ENCODE data around the gene UBE2R2. TPM values are rescaled to one million over a fixed set of nuclear protein-coding genes. Genes with fewer than 3 reads are reported as not detected.
"Not testable (repeated sequence)": the region's sequence is repeated elsewhere in the genome, so short reads cannot be mapped to it uniquely, and the experiment has no call there.

UBE2R2 gene
- total RNA-seq (13.6 TPM), polyA plus RNA-seq (30.1 TPM)
- long read RNA-seq, donor 1, full-length matches to known transcripts, result 1 of 1 reads
- long read RNA-seq, donor 1, partial matches to known transcripts, result 0 of 1 reads
- long read RNA-seq, donor 1, other reads (novel, unspliced or antisense), result 0 of 1 reads
- long read RNA-seq, donor 2, result 0 reads
- long read RNA-seq, donor 3, full-length matches to known transcripts, result 34 of 34 reads
- long read RNA-seq, donor 3, partial matches to known transcripts, result 0 of 34 reads
- long read RNA-seq, donor 3, other reads (novel, unspliced or antisense), result 0 of 34 reads
- long read RNA-seq, donor 4, full-length matches to known transcripts, result 7 of 63 reads
- long read RNA-seq, donor 4, partial matches to known transcripts, result 56 of 63 reads
- long read RNA-seq, donor 4, other reads (novel, unspliced or antisense), result 0 of 63 reads
- long read RNA-seq, donor 5, full-length matches to known transcripts, result 29 of 42 reads
- long read RNA-seq, donor 5, partial matches to known transcripts, result 13 of 42 reads
- long read RNA-seq, donor 5, other reads (novel, unspliced or antisense), result 0 of 42 reads
- long read RNA-seq, donor 6, full-length matches to known transcripts, result 35 of 35 reads
- long read RNA-seq, donor 6, partial matches to known transcripts, result 0 of 35 reads
- long read RNA-seq, donor 6, other reads (novel, unspliced or antisense), result 0 of 35 reads
- long read RNA-seq, donor 7, full-length matches to known transcripts, result 18 of 140 reads
- long read RNA-seq, donor 7, partial matches to known transcripts, result 122 of 140 reads
- long read RNA-seq, donor 7, other reads (novel, unspliced or antisense), result 0 of 140 reads
- long read RNA-seq, donor 8, full-length matches to known transcripts, result 8 of 41 reads
- long read RNA-seq, donor 8, partial matches to known transcripts, result 33 of 41 reads
- long read RNA-seq, donor 8, other reads (novel, unspliced or antisense), result 0 of 41 reads
- long read RNA-seq, donor 9, full-length matches to known transcripts, result 18 of 62 reads
- long read RNA-seq, donor 9, partial matches to known transcripts, result 44 of 62 reads
- long read RNA-seq, donor 9, other reads (novel, unspliced or antisense), result 0 of 62 reads
- long read RNA-seq, donor 10, full-length matches to known transcripts, result 20 of 83 reads
- long read RNA-seq, donor 10, partial matches to known transcripts, result 63 of 83 reads
- long read RNA-seq, donor 10, other reads (novel, unspliced or antisense), result 0 of 83 reads

- no peaks in the 10 kb centered on the region for H3K9me3 ChIP-seq (ENCODE audit: control insufficient read depth in 2 of 2, insufficient read depth in 1 of 2, low read length in 1 of 2)
- H3K36me3 ChIP-seq (ENCODE audit: control insufficient read depth in 2 of 2, insufficient read depth in 2 of 2, low read length in 1 of 2), result no peaks in the 10 kb centered on the region
- DNase-seq (ENCODE audit: low read depth in 6 of 9, low spot score in 9 of 9), result peak; percentile 87 to 98 (median 95)
- H3K27ac ChIP-seq (ENCODE audit: low read depth in 1 of 2, low read length in 1 of 2), result peak within 1 kb of the TSS; percentile 96
- peak within 1 kb of the TSS; percentile 88 to 99 for H3K4me3 ChIP-seq (ENCODE audit: low read length in 2 of 2)
- H3K27me3 ChIP-seq (ENCODE audit: control insufficient read depth in 2 of 2, insufficient read depth in 1 of 2, low read length in 1 of 2), result no peaks in the 10 kb centered on the region
- WGBS, result 3% methylated on average over 65 of the region's 66 CpGs
- peaks cover 4 to 24% of the 10 kb centered on the region in 2 donors for H3K4me1 ChIP-seq (ENCODE audit: control insufficient read depth in 2 of 2, insufficient read depth in 2 of 2, low read length in 2 of 2)
These were observed at the start of gene UBE2R2 for GRCh38 chr9:33816327-33817252. Gene UBE2R2, plus strand, starts transcription at chr9:33817160. Its CDS starts 598 bp downstream, at chr9:33817758.

DNA sequence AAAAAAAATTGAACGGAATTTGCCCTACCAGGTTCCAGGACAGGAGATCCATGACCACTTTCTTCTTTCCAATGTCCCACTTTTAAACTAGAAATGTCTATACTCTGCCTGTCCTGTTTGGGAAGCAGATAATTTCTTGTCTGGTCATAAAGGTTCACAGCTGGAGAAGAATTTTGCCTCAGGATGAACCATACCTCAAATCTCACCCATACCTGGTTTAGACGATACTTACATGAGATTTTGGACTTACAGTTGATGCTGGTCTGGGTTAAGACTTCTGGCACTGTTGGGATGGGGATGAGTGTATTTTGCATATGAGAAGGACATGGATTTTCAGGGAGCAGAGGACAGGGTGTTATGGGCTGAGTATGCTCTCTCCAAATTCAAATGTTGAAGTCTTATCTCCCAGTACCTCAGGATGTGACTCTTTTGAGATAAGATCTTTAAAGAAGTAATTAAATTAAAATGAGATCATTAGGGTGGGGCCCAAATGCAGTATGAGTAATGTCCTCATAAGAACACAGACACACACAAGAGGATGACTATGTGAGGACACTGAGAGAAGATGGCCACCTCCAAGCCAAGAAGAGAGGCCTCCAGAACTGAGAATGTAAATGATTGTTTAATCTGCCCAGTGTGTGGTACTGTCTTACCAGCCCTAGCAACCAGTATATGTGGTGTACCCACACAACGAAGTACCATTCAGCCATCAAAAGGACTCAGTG is 46.6 kb upstream of the UBE2R2 start:
- H3K36me3 ChIP-seq (ENCODE audit: control insufficient read depth in 2 of 2, insufficient read depth in 2 of 2, low read length in 1 of 2); H3K27ac ChIP-seq (ENCODE audit: low read depth in 1 of 2, low read length in 1 of 2); H3K9me3 ChIP-seq (ENCODE audit: control insufficient read depth in 2 of 2, insufficient read depth in 1 of 2, low read length in 1 of 2); H3K27me3 ChIP-seq (ENCODE audit: control insufficient read depth in 2 of 2, insufficient read depth in 1 of 2, low read length in 1 of 2); H3K4me1 ChIP-seq (ENCODE audit: control insufficient read depth in 2 of 2, insufficient read depth in 2 of 2, low read length in 2 of 2); H3K4me3 ChIP-seq (ENCODE audit: low read length in 2 of 2); DNase-seq (ENCODE audit: low read depth in 6 of 9, low spot score in 9 of 9): not testable (repeated sequence)
- WGBS, result 96% methylated on average over 3 of the region's 3 CpGs

GRCh38 chr9:33773135-33773534 is 43.8 kb upstream of the UBE2R2 start:
- not testable (repeated sequence) for H3K36me3 ChIP-seq (ENCODE audit: control insufficient read depth in 2 of 2, insufficient read depth in 2 of 2, low read length in 1 of 2); H3K4me1 ChIP-seq (ENCODE audit: control insufficient read depth in 2 of 2, insufficient read depth in 2 of 2, low read length in 2 of 2); H3K4me3 ChIP-seq (ENCODE audit: low read length in 2 of 2); H3K27ac ChIP-seq (ENCODE audit: low read depth in 1 of 2, low read length in 1 of 2); H3K9me3 ChIP-seq (ENCODE audit: control insufficient read depth in 2 of 2, insufficient read depth in 1 of 2, low read length in 1 of 2); H3K27me3 ChIP-seq (ENCODE audit: control insufficient read depth in 2 of 2, insufficient read depth in 1 of 2, low read length in 1 of 2); DNase-seq (ENCODE audit: low read depth in 6 of 9, low spot score in 9 of 9)

- H3K27ac ChIP-seq (ENCODE audit: low read depth in 1 of 2, low read length in 1 of 2); H3K9me3 ChIP-seq (ENCODE audit: control insufficient read depth in 2 of 2, insufficient read depth in 1 of 2, low read length in 1 of 2); H3K27me3 ChIP-seq (ENCODE audit: control insufficient read depth in 2 of 2, insufficient read depth in 1 of 2, low read length in 1 of 2); H3K4me1 ChIP-seq (ENCODE audit: control insufficient read depth in 2 of 2, insufficient read depth in 2 of 2, low read length in 2 of 2); H3K36me3 ChIP-seq (ENCODE audit: control insufficient read depth in 2 of 2, insufficient read depth in 2 of 2, low read length in 1 of 2); H3K4me3 ChIP-seq (ENCODE audit: low read length in 2 of 2); DNase-seq (ENCODE audit: low read depth in 6 of 9, low spot score in 9 of 9): not testable (repeated sequence)
- WGBS, result 92% methylated on average over 5 of the region's 5 CpGs
These were observed 42.8 kb upstream of the UBE2R2 start for GRCh38 chr9:33774074-33774659.

GRCh38 chr9:33776578-33776977 is 40.4 kb upstream of the UBE2R2 start:
- DNase-seq (ENCODE audit: low read depth in 6 of 9, low spot score in 9 of 9), result no peak
- Histone ChIP-seq H3K4me1 (ENCODE audit: control insufficient read depth in 2 of 2, insufficient read depth in 2 of 2, low read length in 2 of 2) (no peaks in the 10 kb centered on the region), H3K9me3 (ENCODE audit: control insufficient read depth in 2 of 2, insufficient read depth in 1 of 2, low read length in 1 of 2) (no peaks in the 10 kb centered on the region), H3K27ac (ENCODE audit: low read depth in 1 of 2, low read length in 1 of 2) (no peak overlapping the region), H3K36me3 (ENCODE audit: control insufficient read depth in 2 of 2, insufficient read depth in 2 of 2, low read length in 1 of 2) (no peaks in the 10 kb centered on the region), H3K4me3 (ENCODE audit: low read length in 2 of 2) (no peak overlapping the region), H3K27me3 (ENCODE audit: control insufficient read depth in 2 of 2, insufficient read depth in 1 of 2, low read length in 1 of 2) (no peaks in the 10 kb centered on the region)

DNA sequence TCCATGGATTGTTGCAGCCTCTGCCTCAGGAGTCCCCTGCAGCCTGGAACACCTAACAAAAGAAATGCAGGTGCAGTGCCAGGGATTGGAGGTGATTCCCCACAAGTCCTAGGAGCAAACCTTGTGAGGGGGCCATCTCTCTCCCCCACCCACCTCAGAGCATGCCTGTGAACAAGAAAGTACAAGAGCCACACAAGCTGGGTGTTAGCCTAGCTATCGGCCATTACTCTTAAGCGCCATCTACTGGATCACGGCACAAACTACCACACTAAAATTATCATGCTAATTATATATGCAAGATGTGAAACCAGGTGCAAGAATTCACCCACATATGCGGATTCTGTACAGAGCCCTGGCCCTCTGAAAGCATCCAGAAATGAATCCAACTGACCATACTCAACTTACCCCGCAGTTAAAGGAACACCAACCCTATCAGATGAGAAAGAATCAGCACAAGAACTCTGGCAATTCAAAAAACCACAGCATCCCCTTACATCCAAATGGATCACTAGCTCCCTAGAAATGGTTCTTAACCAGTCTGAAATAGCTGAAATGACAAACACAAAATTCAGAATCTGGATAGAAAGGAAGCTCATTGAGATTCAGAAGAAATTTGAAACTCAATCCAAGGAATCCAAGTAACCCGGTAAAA is 38.1 kb upstream of the UBE2R2 start:
- DNase-seq (ENCODE audit: low read depth in 6 of 9, low spot score in 9 of 9), result peak; percentile 36 to 82 (median 62)

GRCh38 chr9:33780276-33780675 is 36.7 kb upstream of the UBE2R2 start:
- H3K4me3 ChIP-seq (ENCODE audit: low read length in 2 of 2), result no peak overlapping the region
- H3K36me3 ChIP-seq (ENCODE audit: control insufficient read depth in 2 of 2, insufficient read depth in 2 of 2, low read length in 1 of 2), result no peaks in the 10 kb centered on the region
- no peaks in the 10 kb centered on the region for H3K27me3 ChIP-seq (ENCODE audit: control insufficient read depth in 2 of 2, insufficient read depth in 1 of 2, low read length in 1 of 2)
- H3K9me3 ChIP-seq (ENCODE audit: control insufficient read depth in 2 of 2, insufficient read depth in 1 of 2, low read length in 1 of 2), result no peaks in the 10 kb centered on the region
- no peak overlapping the region for H3K27ac ChIP-seq (ENCODE audit: low read depth in 1 of 2, low read length in 1 of 2)
- no peak for DNase-seq (ENCODE audit: low read depth in 6 of 9, low spot score in 9 of 9)
- H3K4me1 ChIP-seq (ENCODE audit: control insufficient read depth in 2 of 2, insufficient read depth in 2 of 2, low read length in 2 of 2), result peaks cover 0 to 2% of the 10 kb centered on the region in 2 donors

More for the DNA sequence above, 38.1 kb upstream of the UBE2R2 start:
- WGBS, result 17% methylated on average over 6 of the region's 6 CpGs
- no peaks in the 10 kb centered on the region for H3K9me3 ChIP-seq (ENCODE audit: control insufficient read depth in 2 of 2, insufficient read depth in 1 of 2, low read length in 1 of 2)
- H3K27me3 ChIP-seq (ENCODE audit: control insufficient read depth in 2 of 2, insufficient read depth in 1 of 2, low read length in 1 of 2), result no peaks in the 10 kb centered on the region
- no peak overlapping the region for H3K27ac ChIP-seq (ENCODE audit: low read depth in 1 of 2, low read length in 1 of 2)
- H3K4me3 ChIP-seq (ENCODE audit: low read length in 2 of 2), result no peak overlapping the region
- no peaks in the 10 kb centered on the region for H3K36me3 ChIP-seq (ENCODE audit: control insufficient read depth in 2 of 2, insufficient read depth in 2 of 2, low read length in 1 of 2)
- peaks cover 0 to 2% of the 10 kb centered on the region in 2 donors for H3K4me1 ChIP-seq (ENCODE audit: control insufficient read depth in 2 of 2, insufficient read depth in 2 of 2, low read length in 2 of 2)

Measured in thymus (tissue), 14 donors.